Measurements from ENCODE around the gene BEGAIN.

BEGAIN gene

DNA sequence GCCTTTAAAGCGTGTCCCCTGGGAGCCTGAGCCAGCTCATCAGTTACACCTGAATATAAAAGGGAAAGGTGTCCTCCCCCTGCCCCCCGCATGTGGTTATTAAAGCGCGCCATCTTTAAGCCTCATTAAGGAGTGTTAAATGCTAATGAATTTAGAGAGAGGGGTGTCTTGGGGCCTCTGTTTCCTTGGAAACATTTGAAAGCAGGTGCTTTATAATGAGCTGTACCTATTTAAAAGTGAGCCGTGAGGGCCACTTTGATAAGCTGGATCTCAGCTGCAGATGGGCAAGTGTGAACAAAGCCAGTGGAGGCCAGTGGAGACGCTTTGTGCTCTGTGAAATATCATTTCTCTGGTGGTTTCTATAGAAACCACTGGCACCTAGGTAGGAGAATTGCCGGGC is 84.0 kb downstream of the BEGAIN start:
- DNase-seq: no peak

DNA sequence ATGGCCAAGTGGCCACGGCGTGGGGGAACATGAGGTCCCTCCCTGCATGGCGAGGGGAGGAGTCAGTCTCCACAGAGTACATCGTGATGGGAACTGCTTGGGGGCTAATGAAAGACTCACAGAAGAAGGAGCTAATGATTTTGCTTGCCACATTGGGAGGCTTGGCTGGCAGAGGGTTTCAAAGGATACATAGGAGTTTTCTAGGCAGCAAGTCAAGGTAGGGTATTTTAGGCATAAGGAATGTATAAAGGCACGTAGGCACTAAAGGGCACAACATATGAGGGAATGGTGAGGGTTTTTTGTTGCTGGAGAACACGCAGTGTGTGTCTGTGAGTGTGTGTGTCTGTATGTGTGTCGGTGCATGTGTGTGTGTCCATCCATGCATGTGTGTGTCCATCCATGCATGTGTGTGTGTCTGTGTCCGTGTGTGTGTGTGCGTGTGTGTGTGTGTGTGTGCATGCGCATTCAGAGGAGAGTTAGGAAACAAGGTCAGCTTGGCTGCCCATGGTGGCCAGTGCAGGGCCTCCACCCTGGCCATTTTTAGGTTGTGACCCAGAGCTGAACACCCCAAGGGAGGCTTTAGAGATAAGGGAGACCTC is 84.5 kb downstream of the BEGAIN start:
- DNase-seq: no peak

DNA sequence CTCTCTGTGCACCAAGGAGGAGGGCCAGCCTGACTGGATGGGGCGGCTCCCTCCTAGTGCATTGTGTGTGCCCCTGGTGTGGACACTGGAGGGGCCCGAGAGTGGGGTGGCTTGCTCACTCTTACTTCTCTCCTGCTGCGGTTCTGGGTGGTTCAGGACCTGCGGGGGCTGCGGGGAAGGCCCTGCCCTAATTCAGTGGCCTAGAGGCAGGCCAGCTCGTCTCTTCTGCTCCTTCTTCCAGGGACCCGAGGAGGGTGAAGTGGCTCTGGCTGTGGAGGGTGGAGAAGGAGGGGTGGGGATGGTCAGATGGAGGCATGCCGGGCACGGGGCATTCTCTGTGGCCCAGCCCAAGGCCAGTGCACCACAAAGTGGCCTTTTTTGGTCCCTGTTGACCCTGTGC is 87.1 kb downstream of the BEGAIN start:
- DNase-seq: no peak

DNA sequence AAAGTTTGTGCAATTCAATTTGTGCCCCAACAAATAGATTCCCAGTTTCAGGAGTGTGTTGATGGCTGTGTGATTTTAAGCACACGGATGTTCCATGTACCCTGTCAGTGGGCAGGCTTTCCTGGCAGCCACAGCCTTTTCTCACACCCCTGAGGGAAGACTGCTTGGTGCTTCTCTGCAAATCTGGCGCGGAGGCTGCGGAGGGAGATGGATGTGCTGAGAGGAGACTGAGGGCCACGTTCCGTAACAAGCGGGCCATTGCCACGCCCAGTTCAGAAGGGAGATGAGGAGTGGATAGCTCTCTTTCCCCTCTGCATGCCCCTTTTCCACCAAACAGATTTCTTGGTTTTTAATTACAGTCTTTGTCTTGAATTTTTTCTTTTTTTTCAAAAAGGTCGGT is 89.1 kb downstream of the BEGAIN start:
- DNase-seq: no peak

DNA sequence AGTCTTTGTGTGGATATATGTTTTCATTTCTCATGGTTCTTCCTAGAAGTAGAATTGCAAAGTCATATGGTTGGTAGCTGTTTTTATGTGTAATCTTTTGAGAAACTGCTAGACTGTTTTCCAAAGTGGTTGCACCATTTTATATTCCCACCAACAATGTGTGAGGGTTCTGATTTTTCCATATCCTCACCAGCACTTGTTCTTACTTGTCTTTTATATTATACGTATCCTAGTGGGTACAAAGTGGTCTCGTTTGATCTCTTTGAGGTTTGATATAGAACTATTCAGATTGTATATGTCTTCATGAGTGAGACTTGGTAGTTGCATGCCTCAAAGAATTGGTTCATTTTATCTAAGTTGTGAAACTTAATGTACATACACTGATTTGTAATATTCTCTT is 91.3 kb downstream of the BEGAIN start:
- DNase-seq: no peak

DNA sequence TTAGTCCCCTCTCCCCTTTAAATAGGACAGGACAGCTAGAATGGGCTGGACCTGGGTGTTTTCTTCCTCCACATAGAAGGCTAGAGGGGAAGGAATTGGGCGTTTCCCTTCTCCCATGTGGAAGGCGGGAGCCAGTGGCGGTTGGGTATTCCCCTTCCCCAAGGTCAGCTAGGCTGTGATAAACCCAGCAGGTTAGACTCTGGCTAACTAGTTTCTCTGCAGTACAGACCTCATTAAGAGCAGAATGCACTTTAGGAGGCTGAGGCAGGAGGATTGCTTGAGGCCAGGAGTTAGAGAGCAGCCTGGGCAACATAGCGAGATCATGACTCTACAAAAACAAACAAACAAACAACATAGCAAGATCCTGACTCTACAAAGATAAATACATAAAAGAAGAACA is 92.6 kb downstream of the BEGAIN start:
- no peak for DNase-seq

DNA sequence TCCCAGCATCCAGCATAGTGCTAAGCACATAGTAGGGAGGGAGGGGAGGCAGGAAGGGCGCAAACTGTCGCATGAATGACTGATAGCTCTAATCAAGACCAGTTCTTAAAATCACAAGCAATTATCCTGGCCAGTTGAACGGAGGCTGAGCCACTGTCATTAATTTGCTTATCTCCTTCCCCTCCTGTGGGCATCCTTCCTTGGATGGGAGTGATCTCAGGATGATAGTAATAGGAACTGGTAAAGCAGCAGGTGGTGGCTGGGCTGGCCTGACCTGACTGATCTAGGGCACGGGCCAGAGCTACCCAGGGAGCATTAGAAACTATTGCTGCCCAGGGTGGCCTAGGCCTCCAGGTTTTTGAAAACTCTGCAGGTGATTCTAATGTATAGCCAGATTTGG is 97.0 kb downstream of the BEGAIN start:
- no peak for DNase-seq

DNA sequence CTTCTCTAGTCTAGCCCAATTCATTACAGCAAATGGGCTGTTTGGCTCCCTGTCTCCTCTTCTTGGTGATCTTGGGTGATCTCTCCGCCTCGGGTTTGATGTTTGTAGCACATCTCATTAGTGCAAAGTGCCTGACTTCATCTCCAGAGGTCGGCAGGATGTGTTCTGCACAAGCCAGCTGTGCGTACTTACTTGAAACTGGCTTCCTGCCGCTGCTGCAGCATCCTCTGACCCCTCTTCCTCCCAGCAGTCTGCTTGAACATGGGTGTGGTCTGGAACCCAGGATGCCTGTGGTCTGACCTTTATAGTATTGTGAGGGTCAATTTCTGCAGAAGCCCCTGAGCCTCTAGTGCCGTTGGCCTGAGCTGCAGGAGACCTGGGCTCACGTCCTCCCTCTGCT is 99.2 kb downstream of the BEGAIN start:
- DNase-seq: no peak

DNA sequence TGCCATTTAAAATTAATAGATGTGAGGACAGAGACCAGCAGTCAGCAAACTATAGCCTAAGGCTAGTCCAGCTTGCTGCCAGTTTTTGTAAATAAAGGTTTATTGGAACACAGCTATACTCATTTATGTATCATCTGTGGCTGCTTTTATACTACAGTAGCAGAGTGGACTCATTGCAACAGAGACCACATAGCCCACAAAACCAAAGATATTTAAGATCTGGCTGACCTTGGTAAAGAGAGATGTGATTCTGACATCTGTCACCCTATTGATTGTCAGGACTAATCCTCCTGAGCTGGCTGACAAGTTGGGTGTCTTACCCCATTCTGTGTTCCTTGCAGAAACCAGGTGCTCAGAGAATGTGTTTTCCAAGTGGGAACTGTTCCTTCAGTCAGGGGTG is 99.9 kb downstream of the BEGAIN start:
- DNase-seq: no peak
